ENCODE measurements around the gene MGMT.
A peak's percentile ranks its signal among the peaks of the same experiment; 100 is the strongest.
"Not testable (repeated sequence)": the region's sequence is repeated elsewhere in the genome, so short reads cannot be mapped to it uniquely, and the experiment has no call there.

MGMT gene

GRCh38 chr10:129466703-129467358 lies at the start of gene MGMT:
Gene MGMT (plus strand): TSS chr10:129467241.
- peak; percentile 98 to 99 for DNase-seq

GRCh38 chr10:129417870-129418269 lies 49.2 kb upstream of the MGMT start:
- no peak for DNase-seq

GRCh38 chr10:129418496-129419225 lies 48.4 kb upstream of the MGMT start:
- DNase-seq, result no peak

- DNase-seq, result no peak
Measured at GRCh38 chr10:129419397-129419796, 47.6 kb upstream of the MGMT start.

- no peak for DNase-seq
Measured at GRCh38 chr10:129421399-129422010, 45.5 kb upstream of the MGMT start.

GRCh38 chr10:129424978-129425377 lies 42.1 kb upstream of the MGMT start:
- DNase-seq, result no peak

GRCh38 chr10:129426606-129427005 lies 40.4 kb upstream of the MGMT start:
- DNase-seq, result no peak

- DNase-seq, result no peak
Measured at GRCh38 chr10:129433266-129433665, 33.8 kb upstream of the MGMT start.

- DNase-seq, result not testable (repeated sequence)
Measured at GRCh38 chr10:129435724-129436123, 31.3 kb upstream of the MGMT start.

- DNase-seq, result no peak
Measured at GRCh38 chr10:129438024-129438423, 29.0 kb upstream of the MGMT start.

GRCh38 chr10:129440247-129440646 lies 26.8 kb upstream of the MGMT start:
- DNase-seq, result no peak

GRCh38 chr10:129440722-129441316 lies 26.2 kb upstream of the MGMT start:
- DNase-seq, result no peak

GRCh38 chr10:129441372-129442009 lies 25.6 kb upstream of the MGMT start:
- DNase-seq, result no peak

- no peak for DNase-seq
Measured at GRCh38 chr10:129442866-129443265, 24.2 kb upstream of the MGMT start.

GRCh38 chr10:129444359-129444758 lies 22.7 kb upstream of the MGMT start:
- DNase-seq, result no peak

- no peak for DNase-seq
Measured at GRCh38 chr10:129445436-129446182, 21.4 kb upstream of the MGMT start.

- DNase-seq, result no peak
Measured at GRCh38 chr10:129446183-129446581, 20.9 kb upstream of the MGMT start.

GRCh38 chr10:129447486-129447885 lies 19.6 kb upstream of the MGMT start:
- DNase-seq, result no peak

GRCh38 chr10:129448086-129448485 lies 19.0 kb upstream of the MGMT start:
- DNase-seq, result no peak

- DNase-seq, result no peak
Measured at GRCh38 chr10:129448539-129448938, 18.5 kb upstream of the MGMT start.

- no peak for DNase-seq
Measured at GRCh38 chr10:129449893-129450292, 17.1 kb upstream of the MGMT start.

- no peak for DNase-seq
Measured at GRCh38 chr10:129450391-129450790, 16.6 kb upstream of the MGMT start.

- no peak for DNase-seq
Measured at GRCh38 chr10:129455625-129456024, 11.4 kb upstream of the MGMT start.
